ENCODE data around the gene IRF2BP1.
"Not testable (repeated sequence)": the region's sequence is repeated elsewhere in the genome, so short reads cannot be mapped to it uniquely, and the experiment has no call there.

Gene IRF2BP1

GRCh38 chr19:45901912-45902650 lies 16.1 kb upstream of the IRF2BP1 start, which contains the start of gene MYPOP:
Gene MYPOP (minus strand): TSS chr19:45902613. CDS start chr19:45901773, 840 bp downstream.
- no peak for DNase-seq (ENCODE audit: low spot score)

DNA sequence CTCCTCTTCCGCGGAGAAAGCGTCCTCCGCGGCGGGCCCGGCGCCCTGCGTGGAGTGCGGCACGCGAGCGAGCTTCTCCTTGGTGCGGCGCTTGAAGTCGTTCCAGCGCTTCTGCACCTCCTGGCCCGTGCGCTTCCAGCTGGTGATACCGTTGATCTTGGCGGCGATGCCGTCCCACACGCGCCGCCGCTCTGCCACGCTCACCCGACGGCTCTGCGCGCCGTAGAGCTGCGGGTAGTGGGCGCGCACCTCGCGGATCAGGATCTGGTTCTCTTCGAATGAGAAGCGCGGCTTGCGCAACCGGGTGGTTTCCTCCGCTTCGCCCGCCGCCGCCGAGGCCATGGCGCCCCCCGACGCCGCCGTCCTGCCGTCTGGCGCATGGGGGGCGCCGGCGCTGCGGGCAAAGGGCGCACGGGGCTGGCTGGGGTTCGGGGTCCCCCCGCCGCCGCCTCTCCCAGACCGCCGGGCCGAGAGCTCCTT lies 15.5 kb upstream of the IRF2BP1 start:
- DNase-seq (ENCODE audit: low spot score) = no peak

DNA sequence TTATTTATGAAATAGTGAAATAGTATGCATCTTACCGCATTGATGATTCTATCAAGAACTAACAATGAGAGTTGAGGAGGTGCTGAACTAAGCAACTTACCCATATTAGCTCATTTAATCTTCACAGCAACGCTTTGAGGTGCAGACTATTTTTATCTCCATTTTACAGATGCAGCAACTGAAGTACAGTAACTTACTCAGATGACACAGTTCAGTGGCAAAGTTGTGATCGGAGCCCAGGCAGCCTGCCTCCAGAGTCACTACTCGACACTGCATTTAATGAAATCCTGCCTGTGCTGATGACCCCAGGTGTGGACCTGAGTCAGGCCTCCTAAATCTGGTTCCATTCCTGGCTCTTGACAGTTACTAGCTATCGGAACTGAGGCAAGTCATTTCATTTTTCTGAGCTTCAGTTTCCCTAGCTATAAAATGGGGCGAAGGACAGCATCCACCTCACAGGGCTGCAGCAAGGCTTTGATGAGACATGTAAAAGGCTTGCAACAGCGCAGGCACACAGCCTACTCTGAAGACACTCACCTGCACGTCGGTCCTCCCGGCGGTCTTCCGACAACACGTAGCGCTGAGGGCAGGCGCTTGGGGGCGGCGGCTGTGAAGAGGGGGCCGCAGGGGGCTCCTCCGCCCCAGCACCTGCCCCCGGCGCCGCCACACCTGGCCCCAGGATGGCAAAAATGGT lies 14.9 kb upstream of the IRF2BP1 start:
- DNase-seq (ENCODE audit: low spot score) = no peak

DNA sequence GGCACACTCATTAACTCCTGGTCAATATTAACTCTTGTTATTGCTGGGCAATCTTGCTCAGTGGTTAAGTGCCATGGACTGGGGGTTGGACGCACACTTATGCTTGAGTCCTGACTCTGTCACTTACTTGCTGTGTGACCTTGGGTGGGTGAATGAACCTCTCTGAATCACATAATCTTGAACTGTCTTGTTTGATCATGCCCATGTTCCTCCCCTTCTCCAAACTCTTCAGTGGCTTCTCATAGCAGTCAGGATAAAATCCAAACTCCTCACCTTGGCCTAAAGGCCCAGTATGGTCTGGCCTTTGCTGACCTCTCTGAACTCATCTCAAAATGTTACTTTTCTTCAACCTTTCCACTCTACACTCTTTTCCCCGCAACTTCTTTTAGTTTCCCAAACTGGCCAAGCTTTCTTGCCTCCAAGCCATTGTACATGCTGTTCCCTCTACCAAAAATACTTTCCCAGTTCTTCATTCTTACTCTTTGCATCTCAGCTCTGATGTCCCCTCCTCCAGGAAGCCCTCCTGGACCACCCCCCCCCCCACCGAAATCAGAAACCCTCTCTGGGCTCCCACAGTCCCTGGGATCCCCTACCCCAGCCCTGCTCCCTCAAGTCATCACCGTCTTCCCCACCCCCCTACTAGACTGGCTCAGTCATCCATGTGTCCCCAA lies 14.1 kb upstream of the IRF2BP1 start:
- no peak for DNase-seq (ENCODE audit: low spot score)

- no peak for DNase-seq (ENCODE audit: low spot score)
Observed at GRCh38 chr19:45899253-45899652, 13.3 kb upstream of the IRF2BP1 start.

- DNase-seq (ENCODE audit: low spot score) = no peak
Observed at GRCh38 chr19:45897261-45897812, 11.4 kb upstream of the IRF2BP1 start.

DNA sequence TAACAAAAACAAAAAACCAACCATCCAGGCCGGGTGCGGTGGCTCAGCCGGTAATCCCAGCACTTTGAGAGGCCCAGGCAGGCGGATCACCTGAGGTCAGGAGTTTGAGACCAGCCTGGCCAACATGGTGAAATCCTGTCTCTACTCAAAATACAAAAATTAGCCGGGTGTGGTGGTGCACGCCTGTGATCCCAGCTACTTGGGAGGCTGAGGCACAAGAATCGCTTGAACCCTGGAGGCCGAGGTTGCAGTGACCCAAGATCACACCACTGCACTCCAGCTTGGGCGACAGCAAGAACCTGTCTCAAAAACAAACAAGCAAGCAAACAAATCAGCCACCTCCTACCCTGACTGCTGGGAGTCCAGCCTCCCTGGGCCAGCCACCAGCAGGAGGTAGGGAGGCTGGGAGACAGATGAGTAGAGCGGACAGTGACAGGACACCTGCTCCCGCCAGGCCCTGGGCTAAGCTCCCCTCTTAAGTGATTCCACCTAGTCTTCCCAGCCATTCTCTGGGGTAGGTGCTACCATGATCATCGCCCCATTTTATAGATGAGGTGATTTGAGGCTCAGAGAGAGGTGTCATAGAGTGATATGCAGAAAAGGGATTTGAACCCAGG lies 10.2 kb upstream of the IRF2BP1 start:
- DNase-seq (ENCODE audit: low spot score) = not testable (repeated sequence)

GRCh38 chr19:45895519-45895972 lies 9.6 kb upstream of the IRF2BP1 start:
- DNase-seq (ENCODE audit: low spot score) = no peak

DNA sequence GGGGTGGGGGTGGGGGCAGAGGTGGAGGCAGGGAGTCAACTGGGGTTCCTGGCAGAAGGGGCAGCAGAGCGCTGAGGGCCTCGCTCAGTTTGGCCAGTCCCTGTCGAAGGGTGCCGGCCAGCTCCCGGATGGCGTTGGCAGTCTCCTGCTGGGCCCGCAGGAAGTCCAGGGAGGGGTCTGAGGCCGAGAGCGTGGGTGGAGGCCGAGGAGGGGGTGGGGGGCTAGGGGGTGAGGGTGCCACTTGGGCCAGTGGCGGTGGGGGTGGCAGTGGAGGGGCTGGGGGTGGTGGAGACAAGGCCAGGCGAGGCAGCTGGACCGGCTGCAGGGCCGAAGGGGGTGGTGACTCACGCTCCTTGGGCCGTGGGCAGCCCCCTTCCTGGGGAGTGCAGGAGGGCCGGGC lies 4.9 kb upstream of the IRF2BP1 start:
- no peak for DNase-seq (ENCODE audit: low spot score)

DNA sequence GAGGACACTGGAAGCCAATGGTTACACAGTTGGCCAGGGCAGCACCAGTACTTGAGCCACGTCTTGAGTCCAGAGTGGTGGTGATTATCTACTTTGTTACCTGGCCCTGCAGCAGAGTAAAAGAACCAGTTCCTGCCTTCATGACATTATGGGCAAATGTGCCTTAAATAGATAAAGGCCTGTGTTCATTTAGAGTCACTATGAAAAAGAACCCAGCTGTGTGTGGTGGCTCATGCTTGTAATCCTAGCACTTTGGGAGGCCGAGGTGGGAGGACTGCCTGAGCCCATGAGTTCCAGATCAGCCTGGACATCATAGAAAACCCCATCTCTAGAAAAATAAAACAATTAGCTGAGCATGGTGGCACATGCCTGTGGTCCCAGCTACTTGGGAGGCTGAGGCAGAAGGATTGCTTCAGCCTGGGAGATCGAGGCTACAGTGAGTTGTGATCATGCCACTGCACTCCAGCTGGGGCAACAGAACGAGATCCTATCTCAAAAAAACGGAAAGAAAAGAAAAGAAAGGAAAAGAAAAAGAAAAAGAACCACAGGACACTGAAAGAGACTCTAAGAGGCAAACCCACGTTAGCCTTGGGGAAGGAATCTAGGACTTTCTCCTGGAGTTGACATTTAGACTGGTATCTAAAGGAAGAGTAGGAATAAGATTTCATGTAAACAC lies 3.4 kb upstream of the IRF2BP1 start:
- no peak for DNase-seq (ENCODE audit: low spot score)

DNA sequence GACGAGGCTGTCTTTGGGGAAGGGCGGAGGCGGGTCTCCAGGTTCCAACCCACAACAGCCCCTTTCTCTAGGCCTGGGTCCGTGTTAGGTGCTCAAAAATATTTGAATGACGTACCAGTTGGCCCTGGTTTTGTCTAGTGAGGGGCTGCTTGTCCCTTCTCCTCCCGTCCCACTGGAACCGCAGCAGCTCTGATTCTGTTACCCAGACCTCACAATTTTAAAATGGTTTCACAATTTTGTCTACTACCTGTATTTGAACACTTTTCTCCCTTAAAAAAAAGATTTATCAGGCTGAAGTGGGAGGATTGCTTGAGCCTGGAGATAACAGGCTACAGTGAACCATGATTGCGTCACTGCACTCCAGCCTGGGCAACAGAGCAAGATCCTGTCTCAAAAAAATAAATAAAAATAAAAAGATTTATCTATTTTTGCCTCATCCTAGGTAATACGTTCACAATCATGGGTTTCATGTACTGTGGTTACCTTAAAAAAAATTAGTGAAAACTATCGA lies 1.3 kb upstream of the IRF2BP1 start:
- DNase-seq (ENCODE audit: low spot score) = no peak

DNA sequence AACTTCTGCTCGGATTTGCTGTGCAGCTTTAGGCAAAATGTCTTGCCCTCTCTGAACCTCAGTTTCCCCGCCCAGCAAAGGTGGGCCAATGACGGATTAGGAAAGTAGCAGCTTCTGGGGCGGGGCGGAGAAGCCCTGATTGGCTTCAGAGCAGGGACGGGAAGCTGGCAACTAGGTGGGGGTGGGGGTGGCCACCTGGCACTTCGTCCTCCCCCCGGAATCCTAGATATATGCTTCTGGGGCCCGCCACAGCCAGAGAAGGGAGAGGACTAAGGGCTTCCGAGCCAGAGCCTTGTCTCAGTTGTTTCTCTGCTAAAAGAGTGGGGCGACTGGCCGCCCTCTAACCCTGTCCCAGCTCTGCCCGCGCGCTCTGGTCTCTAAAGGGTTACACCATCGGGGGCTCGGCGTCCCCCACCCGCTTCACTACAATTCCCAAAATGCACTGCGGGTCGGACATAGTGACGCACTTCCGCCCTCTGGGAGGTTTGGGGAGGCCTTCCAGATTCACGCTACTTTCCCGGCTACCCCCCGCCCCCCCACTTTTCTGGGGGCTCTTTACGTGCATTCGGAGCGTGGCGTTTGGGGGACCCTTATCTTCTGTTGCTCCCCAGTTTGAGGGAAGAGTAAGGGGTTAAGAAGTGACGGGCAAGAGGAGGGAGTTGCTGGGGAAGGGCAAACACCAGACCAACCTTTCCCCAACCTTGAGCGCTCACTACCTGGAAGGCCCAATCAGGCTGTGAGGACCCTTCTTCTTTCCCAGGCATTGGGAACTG lies 672 bp upstream of the IRF2BP1 start:
- peak; percentile 94 for DNase-seq (ENCODE audit: low spot score)

DNA sequence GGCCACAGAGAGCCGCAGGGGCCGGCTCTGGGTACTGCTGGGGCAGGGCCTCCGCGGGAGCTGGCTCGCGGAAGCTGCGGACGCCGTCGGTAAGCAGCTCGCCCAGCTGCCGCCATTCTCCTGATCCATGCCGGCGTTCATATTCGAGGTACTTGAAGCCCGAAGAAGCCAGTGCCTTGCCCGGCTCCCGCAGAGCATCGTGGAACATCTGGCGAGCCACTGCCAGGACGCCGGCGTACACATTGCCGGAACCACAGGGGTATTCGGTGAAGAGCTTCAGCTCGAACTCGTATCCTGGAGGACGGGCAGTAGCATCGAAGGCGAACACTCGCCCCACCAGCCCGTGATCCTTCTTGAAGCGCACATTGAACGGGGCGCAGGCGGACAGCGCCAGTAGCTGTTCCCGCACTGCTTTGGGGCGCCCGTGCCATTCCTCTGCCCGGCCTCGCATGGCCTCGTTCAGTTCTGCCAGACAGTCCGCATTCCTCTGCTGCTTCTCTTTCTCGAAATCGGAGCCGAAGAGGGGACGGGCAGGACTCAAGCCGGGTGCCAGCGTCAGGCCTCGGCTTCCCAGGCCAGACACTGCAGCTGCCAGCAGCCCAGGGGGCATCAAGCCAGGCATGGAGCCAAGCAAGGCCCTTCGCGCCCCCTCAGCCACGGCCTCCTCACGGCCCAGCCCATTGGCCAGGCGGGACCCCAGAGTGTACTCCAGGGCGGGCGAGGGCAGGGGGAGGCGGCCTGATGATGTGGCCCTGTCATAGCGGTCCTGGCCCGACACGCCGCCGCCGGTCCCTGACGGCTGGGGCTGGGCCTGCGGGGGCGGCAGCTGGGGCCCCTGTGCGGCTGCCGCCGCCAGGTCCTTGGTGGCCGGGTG lies 1.0 kb downstream of the IRF2BP1 start:
- no peak for DNase-seq (ENCODE audit: low spot score)

DNA sequence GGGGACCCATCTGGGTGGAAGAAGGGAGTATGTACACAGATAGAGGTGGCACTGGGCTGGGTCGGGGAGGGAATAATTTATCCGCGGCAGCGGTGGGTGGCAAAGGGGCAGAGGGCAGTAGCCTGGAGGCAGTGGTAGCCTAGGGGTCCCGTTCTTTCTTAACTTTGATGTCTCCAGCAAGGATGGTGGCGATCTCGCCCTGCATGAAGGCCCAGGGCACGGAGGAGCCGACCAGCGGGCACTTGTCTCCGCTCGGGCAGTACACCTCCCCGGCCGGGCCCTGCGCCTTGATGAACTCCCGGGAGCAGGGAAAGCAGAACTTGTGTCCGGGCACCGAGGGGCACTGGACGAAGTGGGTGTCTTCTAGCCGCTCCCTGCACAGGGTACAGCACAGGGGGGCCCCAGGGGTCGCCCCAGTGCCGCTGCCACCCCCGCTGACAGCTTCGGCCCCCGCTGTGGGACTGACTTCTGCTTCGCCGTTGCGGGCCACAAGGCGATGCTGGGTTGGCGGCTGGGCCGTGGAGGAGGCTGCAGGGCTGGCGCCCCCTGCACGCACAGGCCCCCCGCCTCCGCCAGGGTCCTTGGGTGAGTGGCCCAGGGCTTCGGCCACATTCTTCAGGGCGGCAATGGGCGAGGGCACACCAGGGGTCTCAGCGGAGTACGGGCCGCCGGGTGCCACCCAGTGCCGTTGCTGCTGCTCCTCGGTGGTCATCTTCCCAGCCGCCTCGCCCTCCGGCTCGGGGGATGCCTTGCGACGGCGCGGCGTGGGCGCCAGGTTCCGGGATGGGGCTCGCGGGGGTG lies 1.9 kb downstream of the IRF2BP1 start:
- DNase-seq (ENCODE audit: low spot score) = no peak

DNA sequence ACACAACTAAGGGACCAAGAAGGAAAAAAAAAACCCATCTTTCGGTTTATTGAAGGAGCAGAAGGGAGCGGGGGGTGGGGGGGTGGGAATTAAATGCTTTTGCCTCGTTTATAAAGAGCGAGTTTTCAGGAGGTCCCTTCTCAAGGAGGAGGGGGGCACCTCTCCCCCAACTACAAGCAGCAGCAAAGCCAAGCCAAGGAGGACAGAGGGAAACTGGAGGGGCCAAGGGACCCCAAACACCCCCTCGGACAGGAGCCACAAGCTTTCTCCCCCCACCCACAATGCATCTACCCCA lies 2.4 kb downstream of the IRF2BP1 start:
- no peak for DNase-seq (ENCODE audit: low spot score)

DNA sequence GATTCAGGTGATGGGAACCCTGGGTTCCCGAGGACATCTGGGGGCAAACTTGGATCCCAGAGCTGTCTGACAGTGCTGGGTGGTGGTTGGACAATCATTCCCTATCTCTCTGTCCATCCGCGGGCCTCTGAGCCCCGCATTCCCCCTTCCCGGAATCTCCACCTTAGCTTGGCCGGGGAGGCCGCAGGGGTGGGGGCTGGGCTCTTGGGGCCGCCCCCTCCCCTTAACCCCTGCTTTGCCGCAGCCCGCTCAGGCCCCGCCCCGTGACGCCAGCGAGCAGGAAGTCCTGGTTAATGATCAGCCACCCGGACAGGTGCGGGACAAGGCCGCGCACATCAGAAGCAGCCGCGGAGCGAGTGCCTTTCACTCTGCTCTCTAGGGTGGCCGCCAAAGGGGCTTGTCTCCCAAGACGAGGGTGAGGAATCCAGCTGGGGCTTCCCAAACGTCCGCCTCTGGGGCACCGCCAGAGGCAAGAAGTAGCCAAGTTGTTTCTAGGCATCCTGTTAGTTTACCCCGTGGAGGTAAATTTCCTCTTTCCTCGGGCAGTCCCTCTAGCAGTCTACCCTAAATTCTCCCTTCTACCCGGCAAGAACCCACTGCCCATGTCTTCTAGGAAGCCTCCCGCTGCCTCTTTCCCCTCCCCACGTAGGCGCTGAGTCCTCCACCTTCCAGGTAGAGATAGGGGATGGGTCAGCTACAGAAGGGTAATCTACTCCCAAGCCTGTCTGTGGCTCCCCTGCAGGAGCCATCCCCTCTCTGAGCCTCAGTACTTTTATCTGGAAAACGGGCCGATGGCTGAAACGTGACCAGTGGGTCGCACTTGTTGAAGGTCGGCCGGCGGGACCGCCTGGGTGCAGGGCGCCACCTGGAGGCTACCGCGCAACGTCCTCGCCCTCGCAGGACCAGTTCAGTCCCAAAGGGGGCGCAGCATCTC lies 3.0 kb downstream of the IRF2BP1 start:
- peak; percentile 88 for DNase-seq (ENCODE audit: low spot score)

DNA sequence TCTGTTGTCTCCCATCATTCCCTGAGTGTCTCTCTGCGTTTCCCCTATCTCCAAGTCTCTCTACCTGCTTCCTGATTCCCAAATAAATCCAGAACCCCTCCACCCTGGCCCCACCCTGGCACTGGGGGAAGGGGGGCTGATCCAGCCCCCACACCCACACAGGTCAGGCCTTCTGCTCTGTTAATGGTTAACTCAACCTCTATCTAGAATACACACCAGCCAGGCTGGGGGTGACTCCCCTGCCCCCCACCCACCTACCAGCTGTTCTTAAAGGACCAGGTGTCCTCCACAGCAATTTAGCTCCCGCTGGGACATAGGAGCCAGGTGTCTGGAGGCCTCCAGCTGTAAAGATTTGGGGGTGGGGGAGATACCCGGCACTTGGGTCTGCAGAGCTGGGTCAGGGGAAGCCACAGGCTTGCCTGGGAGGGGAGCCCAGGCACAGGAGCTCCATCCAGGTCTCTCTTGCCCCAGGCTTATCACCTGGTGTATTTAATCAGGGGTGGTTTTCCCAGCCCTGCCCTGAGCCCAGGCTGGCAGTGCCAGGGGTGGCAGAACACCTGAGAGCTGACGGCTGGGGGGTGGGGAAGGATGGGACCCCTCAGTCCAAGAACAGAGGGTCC lies 3.9 kb downstream of the IRF2BP1 start:
- DNase-seq (ENCODE audit: low spot score) = no peak

Measured in activated CD4-positive, alpha-beta T cell treated with anti-CD3 and anti-CD28 coated beads, Interleukin-2, Interleukin-4, amounts not matched to agents 100 ng/mL and 50 ng/mL, durations not matched to agents 16 hours and 8 hours (primary cell).